Measurements from ENCODE around the gene BMERB1. TPM values are rescaled to one million over a fixed set of nuclear protein-coding genes. Genes with fewer than 3 reads are reported as not detected.

The BMERB1 gene
- total RNA-seq, 1 donor, result 57.2 TPM

DNA sequence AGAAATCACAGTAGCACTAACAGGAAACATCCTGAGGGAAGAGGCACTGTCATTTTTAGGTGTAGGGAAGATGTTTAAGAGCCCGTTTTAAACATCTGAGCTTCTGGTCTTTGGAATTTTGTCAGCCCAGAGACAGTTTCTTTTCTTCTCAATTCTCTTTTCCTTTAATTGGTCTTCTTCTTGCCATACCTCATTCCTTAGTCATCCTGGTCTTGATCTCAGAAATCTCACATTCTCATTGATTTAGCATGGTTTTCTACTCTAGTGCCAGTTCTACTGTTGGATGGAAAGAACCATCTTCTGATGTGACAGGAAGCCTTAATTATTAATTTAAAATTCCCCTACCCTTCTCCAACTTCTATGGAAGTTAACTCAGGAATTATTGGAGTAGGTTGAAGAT, 25.4 kb downstream of the BMERB1 start:
- Histone ChIP-seq H3K4me2 (ENCODE audit: insufficient read depth, low read length) (no peak overlapping the region), H3K36me3 (ENCODE audit: insufficient read depth, low read length) (peaks cover 3% of the 10 kb centered on the region), H4K20me1 (ENCODE audit: insufficient read depth, low read length) (peaks cover 66% of the 10 kb centered on the region), H3K27me3 (ENCODE audit: insufficient read depth, low read length) (no peaks in the 10 kb centered on the region), H3K27ac (ENCODE audit: low read depth, low read length) (no peak overlapping the region), H3K4me3 (ENCODE audit: insufficient read depth, low read length) (no peak overlapping the region), H3K79me2 (ENCODE audit: insufficient read depth, low read length) (peaks cover 38% of the 10 kb centered on the region), H3K4me1 (ENCODE audit: insufficient read depth, low read length) (peaks cover 11% of the 10 kb centered on the region), H3K9me3 (ENCODE audit: low read depth, low read length) (no peaks in the 10 kb centered on the region), H2AFZ (ENCODE audit: low read length) (no peak overlapping the region)
- TF ChIP-seq, protein P1, sequence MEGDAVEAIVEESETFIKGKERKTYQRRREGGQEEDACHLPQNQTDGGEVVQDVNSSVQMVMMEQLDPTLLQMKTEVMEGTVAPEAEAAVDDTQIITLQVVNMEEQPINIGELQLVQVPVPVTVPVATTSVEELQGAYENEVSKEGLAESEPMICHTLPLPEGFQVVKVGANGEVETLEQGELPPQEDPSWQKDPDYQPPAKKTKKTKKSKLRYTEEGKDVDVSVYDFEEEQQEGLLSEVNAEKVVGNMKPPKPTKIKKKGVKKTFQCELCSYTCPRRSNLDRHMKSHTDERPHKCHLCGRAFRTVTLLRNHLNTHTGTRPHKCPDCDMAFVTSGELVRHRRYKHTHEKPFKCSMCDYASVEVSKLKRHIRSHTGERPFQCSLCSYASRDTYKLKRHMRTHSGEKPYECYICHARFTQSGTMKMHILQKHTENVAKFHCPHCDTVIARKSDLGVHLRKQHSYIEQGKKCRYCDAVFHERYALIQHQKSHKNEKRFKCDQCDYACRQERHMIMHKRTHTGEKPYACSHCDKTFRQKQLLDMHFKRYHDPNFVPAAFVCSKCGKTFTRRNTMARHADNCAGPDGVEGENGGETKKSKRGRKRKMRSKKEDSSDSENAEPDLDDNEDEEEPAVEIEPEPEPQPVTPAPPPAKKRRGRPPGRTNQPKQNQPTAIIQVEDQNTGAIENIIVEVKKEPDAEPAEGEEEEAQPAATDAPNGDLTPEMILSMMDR (IDR thresholded peaks at IDR 0.05; ENCODE audit: extremely low read depth, low read depth, low read length), result no peak
- no peak for DNase-seq (ENCODE audit: insufficient read length, low spot score, missing footprints)

DNA sequence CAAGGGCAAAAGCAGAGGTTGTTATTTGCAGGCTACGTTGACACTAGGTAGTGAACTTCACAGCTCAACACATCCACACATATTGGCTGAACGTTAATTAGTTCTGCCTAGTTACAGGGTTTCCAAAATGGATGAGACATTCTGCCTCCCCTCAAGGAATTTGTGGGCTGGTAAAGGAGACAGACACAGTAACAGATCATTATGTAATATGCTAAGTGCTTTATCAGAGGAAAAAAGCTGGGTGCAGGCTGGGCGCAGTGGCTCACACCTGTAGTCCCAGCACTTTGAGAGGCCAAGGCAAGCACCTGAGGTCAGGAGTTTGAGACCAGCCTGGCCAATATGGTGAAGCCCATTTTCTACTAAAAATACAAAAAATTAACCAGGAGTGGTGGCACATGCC, 26.2 kb downstream of the BMERB1 start:
- Histone ChIP-seq H4K20me1 (ENCODE audit: insufficient read depth, low read length) (peaks cover 65% of the 10 kb centered on the region), H3K4me1 (ENCODE audit: insufficient read depth, low read length) (peaks cover 11% of the 10 kb centered on the region), H3K79me2 (ENCODE audit: insufficient read depth, low read length) (peaks cover 39% of the 10 kb centered on the region), H3K27ac (ENCODE audit: low read depth, low read length) (no peak overlapping the region), H3K27me3 (ENCODE audit: insufficient read depth, low read length) (no peaks in the 10 kb centered on the region), H2AFZ (ENCODE audit: low read length) (no peak overlapping the region), H3K4me3 (ENCODE audit: insufficient read depth, low read length) (no peak overlapping the region), H3K4me2 (ENCODE audit: insufficient read depth, low read length) (no peak overlapping the region), H3K36me3 (ENCODE audit: insufficient read depth, low read length) (peaks cover 3% of the 10 kb centered on the region), H3K9me3 (ENCODE audit: low read depth, low read length) (no peaks in the 10 kb centered on the region)
- TF ChIP-seq, protein P1 (IDR thresholded peaks at IDR 0.05; ENCODE audit: extremely low read depth, low read depth, low read length), result no peak
- DNase-seq (ENCODE audit: insufficient read length, low spot score, missing footprints), result no peak

DNA sequence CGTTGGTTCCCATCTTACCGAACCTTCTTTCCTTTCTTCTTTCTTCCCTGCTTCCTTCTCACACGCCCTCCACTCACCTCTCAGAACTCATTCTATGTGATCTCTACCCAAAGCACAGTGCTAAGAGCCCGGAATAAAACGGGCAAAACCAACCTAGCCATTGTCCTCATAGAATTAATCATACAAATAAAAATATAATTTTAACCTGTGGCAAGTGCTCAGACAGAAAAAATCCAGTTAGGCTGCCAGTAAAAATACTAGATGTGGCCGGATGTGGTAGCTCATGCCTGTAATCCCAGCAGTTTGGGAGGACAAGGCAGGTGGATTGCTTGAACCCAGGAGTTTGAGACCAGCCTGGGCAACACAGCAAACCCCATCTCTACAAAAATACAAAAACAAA, 27.0 kb downstream of the BMERB1 start:
- H3K9me3 ChIP-seq (ENCODE audit: low read depth, low read length), result no peaks in the 10 kb centered on the region
- TF ChIP-seq, protein P1 (IDR thresholded peaks at IDR 0.05; ENCODE audit: extremely low read depth, low read depth, low read length), result no peak
- H3K4me1 ChIP-seq (ENCODE audit: insufficient read depth, low read length), result peaks cover 11% of the 10 kb centered on the region
- no peak overlapping the region for H3K4me3 ChIP-seq (ENCODE audit: insufficient read depth, low read length)
- DNase-seq (ENCODE audit: insufficient read length, low spot score, missing footprints), result no peak
- peaks cover 3% of the 10 kb centered on the region for H3K36me3 ChIP-seq (ENCODE audit: insufficient read depth, low read length)
- H3K4me2 ChIP-seq (ENCODE audit: insufficient read depth, low read length), result peak overlapping the region; percentile 38
- H4K20me1 ChIP-seq (ENCODE audit: insufficient read depth, low read length), result peaks cover 71% of the 10 kb centered on the region
- H3K27ac ChIP-seq (ENCODE audit: low read depth, low read length), result no peak overlapping the region
- no peak overlapping the region for H2AFZ ChIP-seq (ENCODE audit: low read length)
- no peaks in the 10 kb centered on the region for H3K27me3 ChIP-seq (ENCODE audit: insufficient read depth, low read length)
- peaks cover 44% of the 10 kb centered on the region for H3K79me2 ChIP-seq (ENCODE audit: insufficient read depth, low read length)

DNA sequence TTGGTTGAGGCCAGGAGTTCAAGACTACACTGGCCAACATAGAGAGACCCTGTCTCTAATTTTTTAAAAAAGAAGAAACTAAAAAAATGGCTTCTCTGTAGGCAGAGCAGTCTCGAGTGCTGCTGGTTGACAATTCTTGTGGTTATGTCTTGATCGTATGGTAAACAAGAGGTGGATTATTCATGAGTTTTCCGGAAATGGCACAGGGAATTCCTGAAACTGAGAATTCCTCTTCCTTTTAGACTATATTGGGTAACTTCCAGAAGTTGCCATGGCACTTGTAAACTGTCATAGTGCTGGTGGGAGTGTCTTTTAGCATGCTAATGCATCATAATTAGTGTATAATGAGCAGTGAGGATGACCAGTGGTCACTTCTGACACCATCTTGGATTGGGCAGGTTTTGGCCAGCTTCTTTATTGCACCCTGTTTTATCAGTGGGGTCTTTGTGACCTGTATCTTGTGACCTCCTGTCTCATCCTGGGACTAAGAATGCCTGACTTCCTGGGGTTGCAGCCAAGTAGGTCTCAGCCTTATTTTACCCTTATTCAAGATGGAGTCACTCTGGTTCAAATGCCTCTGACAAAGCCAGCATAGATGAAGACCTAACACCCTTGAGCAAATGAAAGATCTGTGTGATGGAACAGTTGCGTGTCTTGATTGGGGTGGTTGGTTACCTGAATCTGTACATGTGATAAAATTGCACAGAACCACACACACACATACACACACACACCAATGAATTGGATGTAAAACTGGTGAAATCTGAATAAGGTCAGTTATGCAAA, 30.2 kb downstream of the BMERB1 start:
- TF ChIP-seq, protein P1 (IDR thresholded peaks at IDR 0.05; ENCODE audit: extremely low read depth, low read depth, low read length), result no peak
- H3K79me2 ChIP-seq (ENCODE audit: insufficient read depth, low read length), result peaks cover 63% of the 10 kb centered on the region

More for the DNA sequence above, 30.2 kb downstream of the BMERB1 start:
- peaks cover 64% of the 10 kb centered on the region for H4K20me1 ChIP-seq (ENCODE audit: insufficient read depth, low read length)
- peaks cover 11% of the 10 kb centered on the region for H3K4me1 ChIP-seq (ENCODE audit: insufficient read depth, low read length)
- DNase-seq (ENCODE audit: insufficient read length, low spot score, missing footprints), result no peak
- peaks cover 2% of the 10 kb centered on the region for H3K9me3 ChIP-seq (ENCODE audit: low read depth, low read length)
- H3K36me3 ChIP-seq (ENCODE audit: insufficient read depth, low read length), result no peaks in the 10 kb centered on the region
- no peak overlapping the region for H2AFZ ChIP-seq (ENCODE audit: low read length)
- no peak overlapping the region for H3K4me2 ChIP-seq (ENCODE audit: insufficient read depth, low read length)
- H3K27ac ChIP-seq (ENCODE audit: low read depth, low read length), result no peak overlapping the region
- no peak overlapping the region for H3K4me3 ChIP-seq (ENCODE audit: insufficient read depth, low read length)
- no peaks in the 10 kb centered on the region for H3K27me3 ChIP-seq (ENCODE audit: insufficient read depth, low read length)

Measured in osteoblast (primary cell).